K562 (cell line): ENCODE results near the gene PRSS56. TPM values are rescaled to one million over a fixed set of nuclear protein-coding genes. Genes with fewer than 3 reads are reported as not detected.

Experiments
- C11orf30 ChIP-seq: fragments of 450-650 bp; IDR thresholded peaks from 2 replicates; pipeline ENCODE4 v1.6.1; 2016; ENCODE audit warnings: low read depth, mild to moderate bottlenecking
- CAMTA2 ChIP-seq: fragments of 250-450 bp; sonication (Bioruptor Pico); conservative IDR thresholded peaks from 2 replicates; pipeline ENCODE4 v1.5.1; 2022
- DNMT1 ChIP-seq: fragments of 450-650 bp; IDR thresholded peaks from 2 replicates; pipeline ENCODE4 v1.6.1; 2016; ENCODE audit warnings: antibody characterized with exemption, mild to moderate bottlenecking
- E2F3 ChIP-seq: fragments of 250-450 bp; sonication (Bioruptor Pico); IDR thresholded peaks from 2 replicates; pipeline ENCODE4 v1.4.0; 2020; ENCODE audit warnings: mild to moderate bottlenecking
- ETV5 ChIP-seq: sonication (generic); formaldehyde crosslinking; IDR thresholded peaks from 2 replicates; pipeline ENCODE4 v1.4.0; 2020; ENCODE audit warnings: low read depth, mild to moderate bottlenecking, missing genetic modification reagents
- HCFC1 ChIP-seq: IDR thresholded peaks from 2 replicates; pipeline ENCODE4 v1.6.1; 2012; ENCODE audit warnings: low read depth, low read length, improper control_type of control experiment
- MEF2A ChIP-seq: IDR thresholded peaks from 2 replicates; pipeline ENCODE4 v1.6.1; 2011; ENCODE audit warnings: low read depth, mild to moderate bottlenecking, low read length, moderate library complexity; ENCODE audit not compliant: control insufficient read depth
- PHF21A ChIP-seq: fragments of 450-650 bp; IDR thresholded peaks from 2 replicates; pipeline ENCODE4 v1.6.1; 2017; ENCODE audit warnings: low read depth, borderline replicate concordance
- TBP ChIP-seq: optimal IDR thresholded peaks from 2 replicates; pipeline ENCODE3; 2011; ENCODE audit warnings: low read depth, low read length, improper control_type of control experiment
- TFAM ChIP-seq: fragments of 250-450 bp; sonication (Bioruptor Pico); conservative IDR thresholded peaks from 2 replicates; pipeline ENCODE4 v1.5.0; 2021; ENCODE audit warnings: mild to moderate bottlenecking, moderate library complexity
- ZNF143 ChIP-seq: sonication (generic); formaldehyde crosslinking; IDR thresholded peaks from 2 replicates; pipeline ENCODE4 v1.9.0; 2022; ENCODE audit warnings: mild to moderate bottlenecking, missing genetic modification reagents
- ZNF551 ChIP-seq: fragments of 250-450 bp; sonication (Bioruptor Pico); IDR thresholded peaks from 2 replicates; pipeline ENCODE4 v1.5.0; 2021; ENCODE audit warnings: mild to moderate bottlenecking, moderate library complexity
- ZNF561 ChIP-seq: fragments of 450-650 bp; formaldehyde crosslinking; conservative IDR thresholded peaks from 2 replicates; pipeline ENCODE4 v1.4.0; 2020; ENCODE audit warnings: mild to moderate bottlenecking, moderate library complexity
- ZNF76 ChIP-seq: fragments of 250-450 bp; sonication (Bioruptor Pico); IDR thresholded peaks from 2 replicates; pipeline ENCODE4 v1.4.0; 2020; ENCODE audit warnings: mild to moderate bottlenecking, moderate library complexity, borderline replicate concordance
- polyA plus RNA-seq, 8 experiments: library from polyadenylated mRNA; depleted of rRNA in 4 of 8; stranded (reverse) in 5 of 8; unstranded in 3 of 8; fragments of >200 nt; fragmentation: Nextera tagmentation in 2 of 8; fragmentation: Illumina TruSeq in 1 of 8; extraction: Ambion mirVana in 2 of 8; extraction: Trizol in 1 of 8; gene quantifications; 2 replicates each; pipeline versions ENCODE4 v1.2.1 to v1.2.3, GENCODE V29; 2011 to 2014; ENCODE audit warnings: inconsistent platforms in 1 of 8, missing spikeins in 1 of 8
- total RNA-seq, 7 experiments: library from RNA; depleted of rRNA in 6 of 7; stranded (reverse); fragments of >200 nt in 6 of 7; fragmentation: Illumina TruSeq in 2 of 7; extraction: Trizol in 2 of 7; gene quantifications; 2 replicates each; pipeline versions ENCODE4 v1.2.1 to v1.2.3, GENCODE V29; 2011 to 2021; ENCODE audit warnings: low replicate concordance in 1 of 7
- TF ChIP-seq, protein P1 (sequence below), 2 experiments: fragments of 200-800 bp in 1 of 2; sonication (Bioruptor generic) in 1 of 2; sonication (generic) in 1 of 2; formaldehyde crosslinking in 1 of 2; IDR thresholded peaks in 1 of 2; conservative IDR thresholded peaks in 1 of 2; 2 replicates each; pipeline versions ENCODE4 v1.5.0 to v1.6.1; 2016 to 2020; ENCODE audit warnings: missing compliant biosample characterization in 1 of 2, missing genetic modification characterization in 1 of 2, missing genetic modification reagents in 1 of 2
- TF ChIP-seq, protein P2 (sequence below): fragments of 250-450 bp; sonication (Bioruptor Pico); IDR thresholded peaks from 2 replicates; pipeline ENCODE4 v1.5.0; 2021; ENCODE audit warnings: mild to moderate bottlenecking, borderline replicate concordance
- TF ChIP-seq, protein P3 (sequence below): fragments of 250-450 bp; sonication (Bioruptor Pico); IDR thresholded peaks from 2 replicates; pipeline ENCODE4 v1.9.0; 2021; ENCODE audit warnings: mild to moderate bottlenecking, inconsistent platforms
- TF ChIP-seq, protein P4 (sequence below): fragments of 450-650 bp; IDR thresholded peaks from 2 replicates; pipeline ENCODE4 v1.7.0; 2016; ENCODE audit warnings: borderline replicate concordance
- TF ChIP-seq, protein P5 (sequence below): fragments of 250-450 bp; sonication (Bioruptor Pico); IDR thresholded peaks from 2 replicates; pipeline ENCODE4 v1.8.0; 2022; ENCODE audit warnings: moderate library complexity, mild to moderate bottlenecking, inconsistent platforms

The PRSS56 gene
- total and polyA plus RNA-seq, 9 of the 15 experiments (the other 6 are each of a cell fraction or from before 2014, with no cell fraction given): not detected

DNA sequence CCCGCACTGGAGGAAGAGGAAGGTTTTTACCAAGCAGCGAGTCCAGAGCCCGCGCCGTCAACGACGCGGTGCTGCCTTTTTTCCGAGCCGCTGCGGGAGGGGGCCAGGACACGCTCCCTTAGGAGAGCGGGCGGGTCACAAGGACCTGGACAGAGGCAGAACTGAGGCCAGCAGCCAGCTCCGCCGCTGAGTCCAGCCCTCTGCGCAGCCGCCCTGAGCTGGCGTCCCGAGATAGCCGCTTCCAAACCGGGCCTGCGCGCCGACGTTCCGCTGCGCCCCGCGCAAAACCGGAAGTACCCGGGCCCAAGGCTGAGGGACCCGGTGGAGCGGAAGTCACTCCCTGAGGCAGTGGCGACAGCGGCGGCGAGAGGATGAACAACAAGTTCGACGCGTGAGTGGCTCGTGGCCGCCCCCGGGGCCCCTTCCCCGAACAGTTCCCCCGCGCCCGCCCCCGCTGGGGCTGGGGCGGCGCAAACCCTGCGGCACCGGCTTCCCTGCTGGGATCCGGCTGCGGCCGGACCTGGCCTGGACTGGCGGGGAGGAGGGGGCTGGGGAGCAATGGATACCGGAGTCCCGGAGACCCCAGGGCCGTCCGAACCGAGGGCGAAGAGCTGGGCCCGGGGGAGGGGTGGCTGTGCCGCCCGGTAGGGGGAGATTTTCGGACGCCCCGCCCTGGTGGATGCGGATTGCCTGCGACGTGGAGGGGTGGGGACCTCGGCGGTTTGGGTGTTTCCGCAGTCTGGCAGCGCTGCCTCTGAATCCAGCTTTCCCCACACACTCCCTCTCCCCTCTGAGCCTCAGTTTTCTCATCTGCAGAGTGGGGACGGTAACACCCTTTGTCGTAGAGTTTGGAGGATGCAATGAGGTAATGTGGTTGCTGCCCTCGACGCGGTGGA, 30.4 kb downstream of the PRSS56 start, which contains the start of the genes EIF4E2 and TIGD1 (continued):
- no peak for TF ChIP-seq ZNF76 (CRISPR knock-in tag)
- peak; percentile 79 for TF ChIP-seq ETV5 (CRISPR knock-in tag)
- TF ChIP-seq, protein P1, sequence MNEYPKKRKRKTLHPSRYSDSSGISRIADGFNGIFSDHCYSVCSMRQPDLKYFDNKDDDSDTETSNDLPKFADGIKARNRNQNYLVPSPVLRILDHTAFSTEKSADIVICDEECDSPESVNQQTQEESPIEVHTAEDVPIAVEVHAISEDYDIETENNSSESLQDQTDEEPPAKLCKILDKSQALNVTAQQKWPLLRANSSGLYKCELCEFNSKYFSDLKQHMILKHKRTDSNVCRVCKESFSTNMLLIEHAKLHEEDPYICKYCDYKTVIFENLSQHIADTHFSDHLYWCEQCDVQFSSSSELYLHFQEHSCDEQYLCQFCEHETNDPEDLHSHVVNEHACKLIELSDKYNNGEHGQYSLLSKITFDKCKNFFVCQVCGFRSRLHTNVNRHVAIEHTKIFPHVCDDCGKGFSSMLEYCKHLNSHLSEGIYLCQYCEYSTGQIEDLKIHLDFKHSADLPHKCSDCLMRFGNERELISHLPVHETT (CRISPR knock-in tag; conservative IDR thresholded peaks at IDR 0.05 in 1 of 2, IDR thresholded peaks at IDR 0.05 in 1 of 2): peak in 1 of 2 experiments; percentile 94; a peak in 2 of 4 replicates
- TF ChIP-seq, protein P2, sequence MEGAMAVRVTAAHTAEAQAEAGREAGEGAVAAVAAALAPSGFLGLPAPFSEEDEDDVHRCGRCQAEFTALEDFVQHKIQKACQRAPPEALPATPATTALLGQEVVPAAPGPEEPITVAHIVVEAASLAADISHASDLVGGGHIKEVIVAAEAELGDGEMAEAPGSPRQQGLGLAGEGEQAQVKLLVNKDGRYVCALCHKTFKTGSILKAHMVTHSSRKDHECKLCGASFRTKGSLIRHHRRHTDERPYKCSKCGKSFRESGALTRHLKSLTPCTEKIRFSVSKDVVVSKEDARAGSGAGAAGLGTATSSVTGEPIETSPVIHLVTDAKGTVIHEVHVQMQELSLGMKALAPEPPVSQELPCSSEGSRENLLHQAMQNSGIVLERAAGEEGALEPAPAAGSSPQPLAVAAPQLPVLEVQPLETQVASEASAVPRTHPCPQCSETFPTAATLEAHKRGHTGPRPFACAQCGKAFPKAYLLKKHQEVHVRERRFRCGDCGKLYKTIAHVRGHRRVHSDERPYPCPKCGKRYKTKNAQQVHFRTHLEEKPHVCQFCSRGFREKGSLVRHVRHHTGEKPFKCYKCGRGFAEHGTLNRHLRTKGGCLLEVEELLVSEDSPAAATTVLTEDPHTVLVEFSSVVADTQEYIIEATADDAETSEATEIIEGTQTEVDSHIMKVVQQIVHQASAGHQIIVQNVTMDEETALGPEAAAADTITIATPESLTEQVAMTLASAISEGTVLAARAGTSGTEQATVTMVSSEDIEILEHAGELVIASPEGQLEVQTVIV: no peak
- TF ChIP-seq MEF2A: peak; percentile 14; the same call in 1 of the 2 replicates
- TF ChIP-seq E2F3 (CRISPR knock-in tag): no peak
- no peak for TF ChIP-seq CAMTA2 (CRISPR knock-in tag)
- no peak for TF ChIP-seq ZNF551
- no peak for TF ChIP-seq ZNF561
- TF ChIP-seq, protein P3, sequence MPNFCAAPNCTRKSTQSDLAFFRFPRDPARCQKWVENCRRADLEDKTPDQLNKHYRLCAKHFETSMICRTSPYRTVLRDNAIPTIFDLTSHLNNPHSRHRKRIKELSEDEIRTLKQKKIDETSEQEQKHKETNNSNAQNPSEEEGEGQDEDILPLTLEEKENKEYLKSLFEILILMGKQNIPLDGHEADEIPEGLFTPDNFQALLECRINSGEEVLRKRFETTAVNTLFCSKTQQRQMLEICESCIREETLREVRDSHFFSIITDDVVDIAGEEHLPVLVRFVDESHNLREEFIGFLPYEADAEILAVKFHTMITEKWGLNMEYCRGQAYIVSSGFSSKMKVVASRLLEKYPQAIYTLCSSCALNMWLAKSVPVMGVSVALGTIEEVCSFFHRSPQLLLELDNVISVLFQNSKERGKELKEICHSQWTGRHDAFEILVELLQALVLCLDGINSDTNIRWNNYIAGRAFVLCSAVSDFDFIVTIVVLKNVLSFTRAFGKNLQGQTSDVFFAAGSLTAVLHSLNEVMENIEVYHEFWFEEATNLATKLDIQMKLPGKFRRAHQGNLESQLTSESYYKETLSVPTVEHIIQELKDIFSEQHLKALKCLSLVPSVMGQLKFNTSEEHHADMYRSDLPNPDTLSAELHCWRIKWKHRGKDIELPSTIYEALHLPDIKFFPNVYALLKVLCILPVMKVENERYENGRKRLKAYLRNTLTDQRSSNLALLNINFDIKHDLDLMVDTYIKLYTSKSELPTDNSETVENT (CRISPR knock-in tag): no peak
- TF ChIP-seq, protein P4, sequence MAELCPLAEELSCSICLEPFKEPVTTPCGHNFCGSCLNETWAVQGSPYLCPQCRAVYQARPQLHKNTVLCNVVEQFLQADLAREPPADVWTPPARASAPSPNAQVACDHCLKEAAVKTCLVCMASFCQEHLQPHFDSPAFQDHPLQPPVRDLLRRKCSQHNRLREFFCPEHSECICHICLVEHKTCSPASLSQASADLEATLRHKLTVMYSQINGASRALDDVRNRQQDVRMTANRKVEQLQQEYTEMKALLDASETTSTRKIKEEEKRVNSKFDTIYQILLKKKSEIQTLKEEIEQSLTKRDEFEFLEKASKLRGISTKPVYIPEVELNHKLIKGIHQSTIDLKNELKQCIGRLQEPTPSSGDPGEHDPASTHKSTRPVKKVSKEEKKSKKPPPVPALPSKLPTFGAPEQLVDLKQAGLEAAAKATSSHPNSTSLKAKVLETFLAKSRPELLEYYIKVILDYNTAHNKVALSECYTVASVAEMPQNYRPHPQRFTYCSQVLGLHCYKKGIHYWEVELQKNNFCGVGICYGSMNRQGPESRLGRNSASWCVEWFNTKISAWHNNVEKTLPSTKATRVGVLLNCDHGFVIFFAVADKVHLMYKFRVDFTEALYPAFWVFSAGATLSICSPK: no peak
- no peak for TF ChIP-seq DNMT1
- peak; percentile 83 for TF ChIP-seq TBP
- peak; percentile 75 for TF ChIP-seq C11orf30
- no peak for TF ChIP-seq PHF21A
- peak; percentile 82 for TF ChIP-seq HCFC1
- TF ChIP-seq TFAM (CRISPR knock-in tag): no peak
- TF ChIP-seq, protein P5, sequence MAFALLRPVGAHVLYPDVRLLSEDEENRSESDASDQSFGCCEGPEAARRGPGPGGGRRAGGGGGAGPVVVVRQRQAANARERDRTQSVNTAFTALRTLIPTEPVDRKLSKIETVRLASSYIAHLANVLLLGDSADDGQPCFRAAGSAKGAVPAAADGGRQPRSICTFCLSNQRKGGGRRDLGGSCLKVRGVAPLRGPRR: no peak
- no peak for TF ChIP-seq ZNF143 (CRISPR knock-in tag)
